ENCODE data around the gene CEACAM19.

The CEACAM19 gene

GRCh38 chr19:44663996-44664395 is 7.3 kb upstream of the CEACAM19 start:
- Histone ChIP-seq H3K9ac (ENCODE audit: low read depth, low read length, poor library complexity, severe bottlenecking) (no peak overlapping the region), H2AFZ (ENCODE audit: low read length) (no peak overlapping the region), H3K36me3 (ENCODE audit: insufficient read depth, low read length) (no peaks in the 10 kb centered on the region), H3K4me3 (ENCODE audit: low read length, poor library complexity, severe bottlenecking) (no peak overlapping the region), H3K4me2 (ENCODE audit: low read depth, low read length, poor library complexity, severe bottlenecking) (no peak overlapping the region), H4K20me1 (ENCODE audit: insufficient read depth, low read length, poor library complexity, severe bottlenecking) (no peaks in the 10 kb centered on the region), H3K27me3 (ENCODE audit: insufficient read depth, low read length, poor library complexity, severe bottlenecking) (no peaks in the 10 kb centered on the region), H3K79me2 (ENCODE audit: insufficient read depth, low read length) (no peaks in the 10 kb centered on the region), H3K9me2 (replicated peaks; ENCODE audit: low read depth, low read length) (no peaks in the 10 kb centered on the region), H3K4me1 (ENCODE audit: insufficient read depth, low read length, poor library complexity, severe bottlenecking) (no peaks in the 10 kb centered on the region), H3F3A (ENCODE audit: low read depth) (no peaks in the 10 kb centered on the region), H3K9me3 (ENCODE audit: insufficient read depth, low read depth, low read length) (no peaks in the 10 kb centered on the region)
- TF ChIP-seq CTCF (conservative IDR thresholded peaks at IDR 0.05; ENCODE audit: low read length) (no peak), EZH2phosphoT487 (IDR thresholded peaks at IDR 0.05; ENCODE audit: borderline replicate concordance) (no peak)

- H3K4me1 ChIP-seq (ENCODE audit: insufficient read depth, low read length, poor library complexity, severe bottlenecking): no peaks in the 10 kb centered on the region
- H3K9me2 ChIP-seq (replicated peaks; ENCODE audit: low read depth, low read length): no peaks in the 10 kb centered on the region
- H3K79me2 ChIP-seq (ENCODE audit: insufficient read depth, low read length): no peaks in the 10 kb centered on the region
- H3F3A ChIP-seq (ENCODE audit: low read depth): no peaks in the 10 kb centered on the region
- H2AFZ ChIP-seq (ENCODE audit: low read length): no peak overlapping the region
- no peak overlapping the region for H3K4me3 ChIP-seq (ENCODE audit: low read length, poor library complexity, severe bottlenecking)
- no peaks in the 10 kb centered on the region for H3K27me3 ChIP-seq (ENCODE audit: insufficient read depth, low read length, poor library complexity, severe bottlenecking)
- H3K9ac ChIP-seq (ENCODE audit: low read depth, low read length, poor library complexity, severe bottlenecking): no peak overlapping the region
- H3K36me3 ChIP-seq (ENCODE audit: insufficient read depth, low read length): no peaks in the 10 kb centered on the region
- H4K20me1 ChIP-seq (ENCODE audit: insufficient read depth, low read length, poor library complexity, severe bottlenecking): no peaks in the 10 kb centered on the region
- no peak for TF ChIP-seq EZH2phosphoT487 (IDR thresholded peaks at IDR 0.05; ENCODE audit: borderline replicate concordance)
- TF ChIP-seq CTCF (conservative IDR thresholded peaks at IDR 0.05; ENCODE audit: low read length): no peak
- no peaks in the 10 kb centered on the region for H3K9me3 ChIP-seq (ENCODE audit: insufficient read depth, low read depth, low read length)
- H3K4me2 ChIP-seq (ENCODE audit: low read depth, low read length, poor library complexity, severe bottlenecking): no peak overlapping the region
Observed at GRCh38 chr19:44664976-44665375, 6.3 kb upstream of the CEACAM19 start.

GRCh38 chr19:44666852-44667556 is 4.3 kb upstream of the CEACAM19 start:
- Histone ChIP-seq H3K9me2 (replicated peaks; ENCODE audit: low read depth, low read length) (no peaks in the 10 kb centered on the region), H3K9ac (ENCODE audit: low read depth, low read length, poor library complexity, severe bottlenecking) (no peak overlapping the region), H3K4me2 (ENCODE audit: low read depth, low read length, poor library complexity, severe bottlenecking) (no peak overlapping the region), H2AFZ (ENCODE audit: low read length) (no peak overlapping the region), H3K36me3 (ENCODE audit: insufficient read depth, low read length) (no peaks in the 10 kb centered on the region), H4K20me1 (ENCODE audit: insufficient read depth, low read length, poor library complexity, severe bottlenecking) (no peaks in the 10 kb centered on the region), H3K27me3 (ENCODE audit: insufficient read depth, low read length, poor library complexity, severe bottlenecking) (no peaks in the 10 kb centered on the region), H3F3A (ENCODE audit: low read depth) (no peaks in the 10 kb centered on the region), H3K4me3 (ENCODE audit: low read length, poor library complexity, severe bottlenecking) (no peak overlapping the region), H3K9me3 (ENCODE audit: insufficient read depth, low read depth, low read length) (no peaks in the 10 kb centered on the region), H3K4me1 (ENCODE audit: insufficient read depth, low read length, poor library complexity, severe bottlenecking) (no peaks in the 10 kb centered on the region), H3K79me2 (ENCODE audit: insufficient read depth, low read length) (no peaks in the 10 kb centered on the region)
- TF ChIP-seq CTCF (conservative IDR thresholded peaks at IDR 0.05; ENCODE audit: low read length): no peak
- no peak for TF ChIP-seq EZH2phosphoT487 (IDR thresholded peaks at IDR 0.05; ENCODE audit: borderline replicate concordance)

All from Loucy (cell line).